ENCODE data around the gene SLC2A4RG. TPM values are rescaled to one million over a fixed set of nuclear protein-coding genes. Genes with fewer than 3 reads are reported as not detected.

The SLC2A4RG gene
- total and polyA plus RNA-seq, 2 experiments from 2014 or later = 43.9 to 50.4 TPM

DNA sequence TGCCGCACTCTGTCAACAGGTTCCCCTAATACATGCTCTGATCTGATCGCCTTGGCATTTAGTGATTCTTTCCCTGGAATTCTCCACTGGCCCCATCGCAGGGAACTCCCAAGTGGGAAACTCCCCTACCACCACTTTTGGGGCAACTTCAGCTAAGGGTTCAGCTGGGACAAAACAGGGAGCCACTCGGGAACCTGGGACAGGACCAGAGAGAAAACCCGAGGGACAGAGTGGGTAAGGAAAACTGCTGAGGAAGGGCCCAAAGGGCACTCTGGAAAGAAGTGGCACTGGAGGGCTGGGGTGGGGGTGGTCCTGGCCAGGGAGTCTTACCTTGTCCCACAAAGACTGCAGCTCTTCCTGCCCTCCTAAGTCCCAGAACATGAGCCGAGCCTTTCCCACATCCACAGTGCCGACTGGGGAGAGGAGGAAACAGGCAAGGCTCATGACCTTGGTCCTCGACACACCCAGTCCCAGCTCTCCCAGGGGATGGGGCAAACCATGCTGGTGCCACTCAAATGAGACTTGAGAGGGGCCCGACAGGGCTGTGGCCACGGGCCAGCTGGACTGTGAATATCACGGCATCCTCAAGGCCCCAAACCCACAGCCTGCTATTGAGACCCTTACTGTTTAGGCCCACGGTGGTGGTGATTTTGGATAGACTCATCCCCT, 33.4 kb upstream of the SLC2A4RG start:
- H3K9me2 ChIP-seq (replicated peaks; ENCODE audit: insufficient read depth) = no peaks in the 10 kb centered on the region
- peaks cover 51% of the 10 kb centered on the region for H3K79me2 ChIP-seq
- 92% methylated on average over 11 of the region's 12 CpGs for WGBS (ENCODE audit: low lambda C conversion rate, missing lambda C conversion rate)
- H3K27ac ChIP-seq = peak overlapping the region; percentile 91
- peaks cover 13% of the 10 kb centered on the region for H3K4me1 ChIP-seq (ENCODE audit: insufficient read depth)
- no peak overlapping the region for H2AFZ ChIP-seq
- no peaks in the 10 kb centered on the region for H3K9me3 ChIP-seq (ENCODE audit: low read depth)
- DNase-seq (ENCODE audit: low spot score) = peak; percentile 4
- H4K20me1 ChIP-seq (ENCODE audit: insufficient read depth, poor library complexity, severe bottlenecking) = peaks cover 3% of the 10 kb centered on the region
- peak overlapping the region; percentile 72 for H3K4me3 ChIP-seq
- no peaks in the 10 kb centered on the region for H3K27me3 ChIP-seq
- H3K4me2 ChIP-seq = peak overlapping the region; percentile 98
- TF ChIP-seq, protein P1, sequence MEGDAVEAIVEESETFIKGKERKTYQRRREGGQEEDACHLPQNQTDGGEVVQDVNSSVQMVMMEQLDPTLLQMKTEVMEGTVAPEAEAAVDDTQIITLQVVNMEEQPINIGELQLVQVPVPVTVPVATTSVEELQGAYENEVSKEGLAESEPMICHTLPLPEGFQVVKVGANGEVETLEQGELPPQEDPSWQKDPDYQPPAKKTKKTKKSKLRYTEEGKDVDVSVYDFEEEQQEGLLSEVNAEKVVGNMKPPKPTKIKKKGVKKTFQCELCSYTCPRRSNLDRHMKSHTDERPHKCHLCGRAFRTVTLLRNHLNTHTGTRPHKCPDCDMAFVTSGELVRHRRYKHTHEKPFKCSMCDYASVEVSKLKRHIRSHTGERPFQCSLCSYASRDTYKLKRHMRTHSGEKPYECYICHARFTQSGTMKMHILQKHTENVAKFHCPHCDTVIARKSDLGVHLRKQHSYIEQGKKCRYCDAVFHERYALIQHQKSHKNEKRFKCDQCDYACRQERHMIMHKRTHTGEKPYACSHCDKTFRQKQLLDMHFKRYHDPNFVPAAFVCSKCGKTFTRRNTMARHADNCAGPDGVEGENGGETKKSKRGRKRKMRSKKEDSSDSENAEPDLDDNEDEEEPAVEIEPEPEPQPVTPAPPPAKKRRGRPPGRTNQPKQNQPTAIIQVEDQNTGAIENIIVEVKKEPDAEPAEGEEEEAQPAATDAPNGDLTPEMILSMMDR (IDR thresholded peaks at IDR 0.05; ENCODE audit: poor library complexity) = no peak
- TF ChIP-seq EZH2phosphoT487 (IDR thresholded peaks at IDR 0.05; ENCODE audit: low read depth, severe bottlenecking, unreplicated experiment) (no peak), EZH2 (IDR thresholded peaks at IDR 0.05; ENCODE audit: borderline replicate concordance) (no peak)
- H3K36me3 ChIP-seq (replicated peaks; ENCODE audit: insufficient read depth, low read depth) = no peaks in the 10 kb centered on the region

DNA sequence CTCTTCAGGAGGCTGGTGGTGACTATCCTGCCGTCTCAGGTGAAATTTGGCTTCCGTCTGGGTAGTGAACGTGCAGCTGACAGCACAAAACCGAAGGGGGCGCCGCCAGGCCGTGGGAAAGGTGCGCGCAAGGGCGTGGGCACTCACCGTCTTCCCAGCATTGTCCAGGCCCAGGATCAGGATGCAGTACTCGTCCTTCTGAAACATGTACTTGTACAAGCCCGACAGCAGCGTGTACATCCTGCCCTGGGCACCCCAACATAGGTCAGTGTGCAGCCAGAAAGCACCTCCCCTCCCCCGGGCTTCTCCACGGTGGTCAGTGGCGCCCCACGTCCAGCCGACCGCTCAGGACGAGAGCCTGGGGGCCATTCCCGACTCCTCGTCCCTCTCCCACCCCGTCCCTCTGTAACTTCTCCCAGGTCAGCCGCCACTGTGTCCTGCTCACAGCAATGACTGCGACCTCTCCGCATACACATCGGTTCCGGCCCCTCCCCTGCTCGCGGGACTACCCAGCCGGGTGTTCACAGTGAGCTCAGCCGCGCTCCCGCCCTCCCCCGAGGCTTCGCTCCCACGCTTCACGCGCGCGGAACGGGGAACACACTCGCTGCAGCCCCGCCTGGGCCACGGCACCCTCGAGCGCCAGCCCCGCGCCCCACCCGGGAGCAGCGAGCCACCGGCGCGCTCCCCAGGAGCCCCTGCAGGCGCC, 32.6 kb upstream of the SLC2A4RG start:
- H2AFZ ChIP-seq = peak overlapping the region; percentile 77
- peak; percentile 72 for DNase-seq (ENCODE audit: low spot score)

DNA sequence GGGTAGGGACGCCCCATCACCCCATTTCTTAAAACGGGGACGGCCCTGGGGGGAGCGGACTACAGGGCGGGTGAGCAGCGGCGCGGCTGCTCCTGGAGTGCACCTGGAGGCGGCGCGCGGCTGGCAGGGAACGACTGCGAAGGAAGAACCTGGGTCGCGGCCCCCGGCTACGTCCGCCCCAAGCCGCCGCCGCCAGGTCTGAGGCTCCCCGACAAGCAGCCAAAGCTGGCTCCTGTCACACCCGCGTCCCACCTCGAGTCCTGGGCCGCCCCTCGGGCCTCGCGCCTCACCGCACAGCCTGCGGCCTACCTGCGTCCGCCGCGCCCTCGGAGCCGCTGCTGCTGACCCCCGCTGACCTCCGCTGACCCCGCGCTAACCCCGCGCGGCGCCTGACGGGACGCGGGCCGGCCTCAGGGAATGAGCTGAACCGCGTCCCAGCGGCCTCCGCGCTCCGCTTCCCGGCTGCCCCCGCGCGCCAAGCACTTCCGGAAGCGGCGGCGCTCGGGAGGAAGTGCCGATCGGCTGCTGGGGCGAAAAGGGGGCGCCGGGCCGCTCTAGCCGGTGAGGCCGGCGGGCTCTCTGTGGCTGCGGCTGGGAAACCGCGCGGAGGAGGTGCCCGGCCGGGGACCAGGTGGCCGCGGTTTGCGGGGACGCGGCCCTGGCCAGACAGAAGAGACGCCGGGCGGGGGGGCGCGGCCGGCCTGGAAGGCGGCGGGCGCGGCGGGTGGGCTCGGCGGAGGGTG, 31.8 kb upstream of the SLC2A4RG start, which contains the start of the genes ARFRP1 and ZGPAT:
Gene ARFRP1, minus strand, starts transcription at position 419 of the 743 bp plus-strand sequence. CDS start 885 bp downstream, outside the sequence.
Gene ZGPAT, plus strand, starts transcription at position 482 of the 743 bp plus-strand sequence. CDS start 542 bp downstream, outside the sequence.
- Histone ChIP-seq H3K9me2 (replicated peaks; ENCODE audit: insufficient read depth) (no peaks in the 10 kb centered on the region), H3K27ac (peak within 1 kb of the TSS; percentile 91), H3K9me3 (ENCODE audit: low read depth) (no peaks in the 10 kb centered on the region), H4K20me1 (ENCODE audit: insufficient read depth, poor library complexity, severe bottlenecking) (peaks cover 3% of the 10 kb centered on the region), H2AFZ (peak within 1 kb of the TSS; percentile 77), H3K79me2 (peaks cover 67% of the 10 kb centered on the region), H3K27me3 (no peaks in the 10 kb centered on the region), H3K4me3 (peak within 1 kb of the TSS; percentile 72), H3K4me2 (peak within 1 kb of the TSS; percentile 98), H3K4me1 (ENCODE audit: insufficient read depth) (peaks cover 13% of the 10 kb centered on the region), H3K36me3 (replicated peaks; ENCODE audit: insufficient read depth, low read depth) (no peaks in the 10 kb centered on the region)
- TF ChIP-seq, protein P1 (IDR thresholded peaks at IDR 0.05; ENCODE audit: poor library complexity) = no peak
- no peak for TF ChIP-seq EZH2 (IDR thresholded peaks at IDR 0.05; ENCODE audit: borderline replicate concordance)
- TF ChIP-seq EZH2phosphoT487 (IDR thresholded peaks at IDR 0.05; ENCODE audit: low read depth, severe bottlenecking, unreplicated experiment) = no peak
- peak; percentile 95 for DNase-seq (ENCODE audit: low spot score)
- WGBS (ENCODE audit: low lambda C conversion rate, missing lambda C conversion rate) = 2% methylated on average over 64 of the region's 98 CpGs

More for the DNA sequence above, 32.6 kb upstream of the SLC2A4RG start:
- Histone ChIP-seq H3K4me1 (ENCODE audit: insufficient read depth) (peaks cover 13% of the 10 kb centered on the region), H3K79me2 (peaks cover 60% of the 10 kb centered on the region), H3K27ac (peak overlapping the region; percentile 91), H3K9me3 (ENCODE audit: low read depth) (no peaks in the 10 kb centered on the region), H4K20me1 (ENCODE audit: insufficient read depth, poor library complexity, severe bottlenecking) (peaks cover 3% of the 10 kb centered on the region), H3K4me2 (peak overlapping the region; percentile 98), H3K27me3 (no peaks in the 10 kb centered on the region), H3K36me3 (replicated peaks; ENCODE audit: insufficient read depth, low read depth) (no peaks in the 10 kb centered on the region), H3K4me3 (peak overlapping the region; percentile 72), H3K9me2 (replicated peaks; ENCODE audit: insufficient read depth) (no peaks in the 10 kb centered on the region)
- TF ChIP-seq, protein P1 (IDR thresholded peaks at IDR 0.05; ENCODE audit: poor library complexity) = peak; percentile 47
- TF ChIP-seq EZH2phosphoT487 (IDR thresholded peaks at IDR 0.05; ENCODE audit: low read depth, severe bottlenecking, unreplicated experiment) = no peak
- 8% methylated on average over 48 of the region's 56 CpGs for WGBS (ENCODE audit: low lambda C conversion rate, missing lambda C conversion rate)

Measured in hepatocyte (in vitro differentiated cells).